Activated CD8-positive, alpha-beta memory T cell treated with anti-CD3 and anti-CD28 coated beads, Interleukin-2, amount 50 U/mL, for 48 hours (primary cell): ENCODE results near the gene SNAP29.
"Not testable (repeated sequence)": the region's sequence is repeated elsewhere in the genome, so short reads cannot be mapped to it uniquely, and the experiment has no call there.

Experiments
- DNase-seq: peaks from one replicate; pipeline ENCODE4 v3.0.0-alpha.2; 2020

Gene SNAP29

GRCh38 chr22:20867179-20868024 is 8.6 kb downstream of the SNAP29 start:
- DNase-seq = no peak

- no peak for DNase-seq
Observed at GRCh38 chr22:20868025-20868962, 9.5 kb downstream of the SNAP29 start.

GRCh38 chr22:20869234-20869633 is 10.4 kb downstream of the SNAP29 start:
- DNase-seq = no peak

GRCh38 chr22:20873214-20873613 is 14.4 kb downstream of the SNAP29 start:
- no peak for DNase-seq

- DNase-seq = no peak
Observed at GRCh38 chr22:20875296-20875695, 16.5 kb downstream of the SNAP29 start.

GRCh38 chr22:20877715-20878114 is 18.9 kb downstream of the SNAP29 start:
- no peak for DNase-seq

GRCh38 chr22:20881231-20881630 is 22.4 kb downstream of the SNAP29 start:
- no peak for DNase-seq

- DNase-seq = no peak
Observed at GRCh38 chr22:20881869-20882815, 23.3 kb downstream of the SNAP29 start.

GRCh38 chr22:20882855-20883254 is 24.0 kb downstream of the SNAP29 start:
- DNase-seq = no peak

- no peak for DNase-seq
Observed at GRCh38 chr22:20884454-20884853, 25.6 kb downstream of the SNAP29 start.

GRCh38 chr22:20885017-20885556 is 26.3 kb downstream of the SNAP29 start:
- DNase-seq = no peak

GRCh38 chr22:20885557-20886323 is 26.9 kb downstream of the SNAP29 start:
- DNase-seq = peak; percentile 68

GRCh38 chr22:20887375-20887774 is 28.6 kb downstream of the SNAP29 start:
- no peak for DNase-seq

GRCh38 chr22:20889025-20889704 is 30.4 kb downstream of the SNAP29 start:
- no peak for DNase-seq

GRCh38 chr22:20889904-20890540 is 31.2 kb downstream of the SNAP29 start:
- DNase-seq = no peak

GRCh38 chr22:20890975-20891374 is 32.2 kb downstream of the SNAP29 start:
- no peak for DNase-seq

GRCh38 chr22:20897737-20898136 is 38.9 kb downstream of the SNAP29 start:
- not testable (repeated sequence) for DNase-seq

- DNase-seq = no peak
Observed at GRCh38 chr22:20899827-20900423, 41.1 kb downstream of the SNAP29 start.

- DNase-seq = not testable (repeated sequence)
Observed at GRCh38 chr22:20901093-20902033, 42.6 kb downstream of the SNAP29 start.
